Panc1 (cell line): Measurements from ENCODE around the gene THAP11. TPM values are rescaled to one million over a fixed set of nuclear protein-coding genes. Genes with fewer than 3 reads are reported as not detected.

Source experiments
- ATAC-seq: fragments of 200-7000 bp; cut with Tn5 transposase; 2 replicates; pipeline ENCODE4 v1.9.1; 2020; ENCODE audit warnings: mild to moderate bottlenecking, moderate library complexity
- BruUV-seq: library from RNA; stranded (reverse); fragments of 400-500 nt; replicated peaks from 2 replicates; lab custom pipeline; 2021; lab: Mats Ljungman, UMichigan
- CTCF ChIA-PET: fragments of 300-600 bp; sonication (Branson Sonifier 250); formaldehyde crosslinking; loops from one replicate; lab custom pipeline; 2022; ENCODE audit warnings: antibody characterized with exemption; lab: Charles Lee
- POLR2A ChIA-PET: fragments of 300-600 bp; sonication (Branson Sonifier 250); formaldehyde crosslinking; loops from one replicate; lab custom pipeline; 2022; ENCODE audit warnings: antibody characterized with exemption; lab: Charles Lee
- DNase-seq: peaks from one replicate; pipeline ENCODE4 v3.0.0-alpha.2; 2010; ENCODE audit warnings: low read depth, low spot score
- H3K27ac ChIP-seq: 2 replicates; pipeline ENCODE4 v1.5.1; 2011; ENCODE audit warnings: mild to moderate bottlenecking, low read length, inconsistent platforms
- H3K27me3 ChIP-seq: fragments of 200-500 bp; sonication (Bioruptor generic); 2 replicates; pipeline ENCODE4 v1.6.0; 2014; ENCODE audit warnings: low read length, inconsistent platforms; ENCODE audit not compliant: control insufficient read depth, insufficient read depth
- H3K36me3 ChIP-seq: fragments of 200-500 bp; sonication (Bioruptor generic); 2 replicates; pipeline ENCODE4 v1.5.1; 2014; ENCODE audit warnings: inconsistent platforms, mild to moderate bottlenecking, low read length, moderate library complexity; ENCODE audit not compliant: control insufficient read depth, insufficient read depth
- H3K4me1 ChIP-seq: 2 replicates; pipeline ENCODE4 v1.5.1; 2011; ENCODE audit warnings: inconsistent platforms, mild to moderate bottlenecking, low read length, moderate library complexity; ENCODE audit not compliant: control insufficient read depth, insufficient read depth
- H3K4me3 ChIP-seq, 2 experiments: 2 replicates each; pipeline ENCODE4 v1.5.1; 2011 to 2012; ENCODE audit warnings: low read depth in 2 of 2, low read length in 2 of 2, mild to moderate bottlenecking in 2 of 2, inconsistent platforms in 1 of 2, moderate library complexity in 1 of 2
- H3K9me3 ChIP-seq: fragments of 200-500 bp; sonication (Bioruptor generic); 2 replicates; pipeline ENCODE4 v1.5.1; 2014; ENCODE audit warnings: low read depth, mild to moderate bottlenecking, inconsistent platforms, low read length, moderate library complexity; ENCODE audit not compliant: control insufficient read depth, insufficient read depth
- POLR2AphosphoS5 ChIP-seq: IDR thresholded peaks from 2 replicates; pipeline ENCODE4 v1.6.1; 2012; ENCODE audit warnings: mild to moderate bottlenecking, low read depth, low read length, moderate library complexity
- SIN3A ChIP-seq: IDR thresholded peaks from 2 replicates; pipeline ENCODE4 v1.6.1; 2012; ENCODE audit warnings: low read depth, mild to moderate bottlenecking, low read length, moderate library complexity, borderline replicate concordance; ENCODE audit not compliant: insufficient read depth
- TCF7L2 ChIP-seq: IDR thresholded peaks from 2 replicates; pipeline ENCODE4 v1.6.1; 2011; ENCODE audit warnings: mild to moderate bottlenecking, low read depth, low read length, inconsistent platforms
- in situ Hi-C: cut with HindIII; loops from 2 replicates; pipeline ENCODE4 v1.10.0; 2016; ENCODE audit warnings: low sequenced_read_pairs, low pct_unique_long_range_greater_than_20kb
- intact Hi-C: fragments of 100-400 bp; cut with micrococcal nuclease; formaldehyde crosslinking; loops from one replicate; pipeline ENCODE4 v1.10.0; 2022; ENCODE audit not compliant: unreplicated experiment
- total RNA-seq: library from RNA; stranded (reverse); gene quantifications from one replicate; pipeline ENCODE4 v1.2.1, GENCODE V29; 2021; ENCODE audit not compliant: unreplicated experiment
- TF ChIP-seq, protein P1 (sequence below), 2 experiments: IDR thresholded peaks; 2 replicates each; pipeline ENCODE4 v1.6.1; 2011 to 2012; ENCODE audit warnings: low read depth in 2 of 2, control low read depth in 1 of 2, low read length in 1 of 2, mild to moderate bottlenecking in 1 of 2, moderate library complexity in 1 of 2; ENCODE audit not compliant: insufficient read depth in 1 of 2
- TF ChIP-seq, protein P2 (sequence below): fragments of 450-650 bp; IDR thresholded peaks from 2 replicates; pipeline ENCODE4 v1.5.1; 2017; ENCODE audit warnings: mild to moderate bottlenecking

THAP11 gene
- total RNA-seq, 1 experiment from 2014 or later, result 27.3 TPM

GRCh38 chr16:67855789-67856188 is 13.7 kb downstream of the THAP11 start:
- intact Hi-C loops (no loop called here), in situ Hi-C loops (no loop called here)
- Histone ChIP-seq H3K27ac (no peak overlapping the region), H3K4me1 (peaks cover 15% of the 10 kb centered on the region), H3K9me3 (no peaks in the 10 kb centered on the region), H3K27me3 (no peaks in the 10 kb centered on the region), H3K4me3 (no peak overlapping the region), H3K36me3 (no peaks in the 10 kb centered on the region)
- DNase-seq (no peak), ATAC-seq (no peak)
- TF ChIP-seq, protein P1, sequence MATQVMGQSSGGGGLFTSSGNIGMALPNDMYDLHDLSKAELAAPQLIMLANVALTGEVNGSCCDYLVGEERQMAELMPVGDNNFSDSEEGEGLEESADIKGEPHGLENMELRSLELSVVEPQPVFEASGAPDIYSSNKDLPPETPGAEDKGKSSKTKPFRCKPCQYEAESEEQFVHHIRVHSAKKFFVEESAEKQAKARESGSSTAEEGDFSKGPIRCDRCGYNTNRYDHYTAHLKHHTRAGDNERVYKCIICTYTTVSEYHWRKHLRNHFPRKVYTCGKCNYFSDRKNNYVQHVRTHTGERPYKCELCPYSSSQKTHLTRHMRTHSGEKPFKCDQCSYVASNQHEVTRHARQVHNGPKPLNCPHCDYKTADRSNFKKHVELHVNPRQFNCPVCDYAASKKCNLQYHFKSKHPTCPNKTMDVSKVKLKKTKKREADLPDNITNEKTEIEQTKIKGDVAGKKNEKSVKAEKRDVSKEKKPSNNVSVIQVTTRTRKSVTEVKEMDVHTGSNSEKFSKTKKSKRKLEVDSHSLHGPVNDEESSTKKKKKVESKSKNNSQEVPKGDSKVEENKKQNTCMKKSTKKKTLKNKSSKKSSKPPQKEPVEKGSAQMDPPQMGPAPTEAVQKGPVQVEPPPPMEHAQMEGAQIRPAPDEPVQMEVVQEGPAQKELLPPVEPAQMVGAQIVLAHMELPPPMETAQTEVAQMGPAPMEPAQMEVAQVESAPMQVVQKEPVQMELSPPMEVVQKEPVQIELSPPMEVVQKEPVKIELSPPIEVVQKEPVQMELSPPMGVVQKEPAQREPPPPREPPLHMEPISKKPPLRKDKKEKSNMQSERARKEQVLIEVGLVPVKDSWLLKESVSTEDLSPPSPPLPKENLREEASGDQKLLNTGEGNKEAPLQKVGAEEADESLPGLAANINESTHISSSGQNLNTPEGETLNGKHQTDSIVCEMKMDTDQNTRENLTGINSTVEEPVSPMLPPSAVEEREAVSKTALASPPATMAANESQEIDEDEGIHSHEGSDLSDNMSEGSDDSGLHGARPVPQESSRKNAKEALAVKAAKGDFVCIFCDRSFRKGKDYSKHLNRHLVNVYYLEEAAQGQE (IDR thresholded peaks at IDR 0.05; ENCODE audit: insufficient read depth in 1 of 2, low read depth in 2 of 2, low read length in 1 of 2), result no peak
- TF ChIP-seq TCF7L2 (no peak), SIN3A (no peak), POLR2AphosphoS5 (no peak)
- TF ChIP-seq, protein P2, sequence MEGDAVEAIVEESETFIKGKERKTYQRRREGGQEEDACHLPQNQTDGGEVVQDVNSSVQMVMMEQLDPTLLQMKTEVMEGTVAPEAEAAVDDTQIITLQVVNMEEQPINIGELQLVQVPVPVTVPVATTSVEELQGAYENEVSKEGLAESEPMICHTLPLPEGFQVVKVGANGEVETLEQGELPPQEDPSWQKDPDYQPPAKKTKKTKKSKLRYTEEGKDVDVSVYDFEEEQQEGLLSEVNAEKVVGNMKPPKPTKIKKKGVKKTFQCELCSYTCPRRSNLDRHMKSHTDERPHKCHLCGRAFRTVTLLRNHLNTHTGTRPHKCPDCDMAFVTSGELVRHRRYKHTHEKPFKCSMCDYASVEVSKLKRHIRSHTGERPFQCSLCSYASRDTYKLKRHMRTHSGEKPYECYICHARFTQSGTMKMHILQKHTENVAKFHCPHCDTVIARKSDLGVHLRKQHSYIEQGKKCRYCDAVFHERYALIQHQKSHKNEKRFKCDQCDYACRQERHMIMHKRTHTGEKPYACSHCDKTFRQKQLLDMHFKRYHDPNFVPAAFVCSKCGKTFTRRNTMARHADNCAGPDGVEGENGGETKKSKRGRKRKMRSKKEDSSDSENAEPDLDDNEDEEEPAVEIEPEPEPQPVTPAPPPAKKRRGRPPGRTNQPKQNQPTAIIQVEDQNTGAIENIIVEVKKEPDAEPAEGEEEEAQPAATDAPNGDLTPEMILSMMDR, result no peak
- ChIA-PET POLR2A (no interaction called here), CTCF (no interaction called here)
- no TSS peak for BruUV-seq

DNA sequence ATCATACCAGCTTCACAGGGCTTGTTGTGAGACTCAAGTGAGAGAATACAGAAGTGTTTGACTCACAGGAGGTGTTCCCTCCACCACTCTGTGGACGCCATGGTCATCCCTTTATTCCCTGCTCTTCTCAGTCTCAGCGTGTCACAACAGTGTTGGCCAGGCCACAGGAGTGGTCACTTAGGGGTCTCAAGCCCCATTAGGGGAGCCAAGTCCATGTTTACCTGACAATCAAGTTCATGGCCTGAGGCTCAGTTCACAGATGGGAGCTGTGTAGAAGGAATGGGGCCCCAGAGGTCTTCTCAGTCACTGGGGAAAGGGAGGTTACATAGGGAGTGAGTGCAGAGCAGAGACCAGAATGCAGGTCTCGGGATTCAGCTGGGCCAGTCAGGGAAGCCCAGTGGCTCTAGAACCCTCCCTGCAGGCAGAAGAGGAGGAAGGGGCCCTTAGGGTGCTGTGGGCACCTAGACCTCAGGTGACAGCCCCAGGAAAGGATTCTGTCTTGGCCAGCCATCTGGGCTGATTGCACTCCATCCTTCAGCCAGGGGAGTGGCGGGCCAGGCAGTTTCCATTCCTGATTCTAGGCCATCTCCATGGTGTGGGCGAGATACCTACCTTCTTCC is 14.9 kb downstream of the THAP11 start:
- ChIA-PET POLR2A (no interaction called here), CTCF (no interaction called here)
- BruUV-seq, result no TSS peak
- Histone ChIP-seq H3K27ac (no peak overlapping the region), H3K4me3 (no peak overlapping the region), H3K9me3 (no peaks in the 10 kb centered on the region), H3K4me1 (peaks cover 15% of the 10 kb centered on the region), H3K36me3 (no peaks in the 10 kb centered on the region), H3K27me3 (no peaks in the 10 kb centered on the region)
- in situ Hi-C loops, result no loop called here
- TF ChIP-seq, protein P1 (IDR thresholded peaks at IDR 0.05; ENCODE audit: insufficient read depth in 1 of 2, low read depth in 2 of 2, low read length in 1 of 2), result no peak
- TF ChIP-seq POLR2AphosphoS5 (no peak), TCF7L2 (no peak), SIN3A (no peak)
- TF ChIP-seq, protein P2, result no peak
- ATAC-seq (no peak), DNase-seq (no peak)
- intact Hi-C loops, result no loop called here
